Caki2 (cell line): ENCODE results near the gene AATK. TPM values are rescaled to one million over a fixed set of nuclear protein-coding genes. Genes with fewer than 3 reads are reported as not detected.

Experiments used
- DNase-seq: peaks from one replicate; pipeline ENCODE4 v3.0.0-alpha.2; 2015; ENCODE audit warnings: low read depth
- in situ Hi-C: cut with HindIII; loops from 2 replicates; pipeline ENCODE4 v1.10.0; 2016; ENCODE audit warnings: low sequenced_read_pairs, low pct_unique_long_range_greater_than_20kb, mixed read lengths
- total RNA-seq: library from RNA; depleted of rRNA; stranded (reverse); fragments of >200 nt; shearing (Covaris generic); gene quantifications from 2 replicates; pipeline ENCODE4 v1.2.3, GENCODE V29; 2014; ENCODE audit warnings: low replicate concordance

Gene AATK
- total RNA-seq, 1 experiment from 2014 or later = 2.1 TPM

- in situ Hi-C loops = no loop called here
- DNase-seq = no peak
Observed at GRCh38 chr17:81198826-81199481, 32.9 kb upstream of the AATK start.

GRCh38 chr17:81197831-81198490 lies 31.9 kb upstream of the AATK start:
- DNase-seq = no peak
- in situ Hi-C loops = no loop called here

- in situ Hi-C loops = no loop called here
- DNase-seq = no peak
Observed at GRCh38 chr17:81197409-81197795, 31.4 kb upstream of the AATK start.

- in situ Hi-C loops = no loop called here
- no peak for DNase-seq
Observed at GRCh38 chr17:81196505-81197408, 30.7 kb upstream of the AATK start.

- DNase-seq = no peak
- in situ Hi-C loops = no loop called here
Observed at GRCh38 chr17:81195941-81196495, 30.0 kb upstream of the AATK start.

GRCh38 chr17:81194941-81195901 lies 29.2 kb upstream of the AATK start:
- in situ Hi-C loops = no loop called here
- DNase-seq = no peak

- no peak for DNase-seq
- in situ Hi-C loops = no loop called here
Observed at GRCh38 chr17:81194225-81194760, 28.3 kb upstream of the AATK start.

- in situ Hi-C loops = no loop called here
- no peak for DNase-seq
Observed at GRCh38 chr17:81193470-81194224, 27.6 kb upstream of the AATK start.

GRCh38 chr17:81193051-81193410 lies 27.0 kb upstream of the AATK start:
- in situ Hi-C loops = no loop called here

GRCh38 chr17:81192386-81193050 lies 26.5 kb upstream of the AATK start:
- DNase-seq = no peak
- in situ Hi-C loops = no loop called here

More at GRCh38 chr17:81193051-81193410, 27.0 kb upstream of the AATK start:
- DNase-seq = no peak

- no peak for DNase-seq
- in situ Hi-C loops = no loop called here
Observed at GRCh38 chr17:81191646-81192045, 25.6 kb upstream of the AATK start.

- in situ Hi-C loops = no loop called here
- DNase-seq = no peak
Observed at GRCh38 chr17:81191116-81191515, 25.1 kb upstream of the AATK start.

GRCh38 chr17:81190591-81190990 lies 24.6 kb upstream of the AATK start:
- no peak for DNase-seq
- in situ Hi-C loops = no loop called here

GRCh38 chr17:81189670-81190530 lies 23.9 kb upstream of the AATK start:
- in situ Hi-C loops = no loop called here
- DNase-seq = no peak

GRCh38 chr17:81189016-81189415 lies 23.0 kb upstream of the AATK start:
- in situ Hi-C loops = no loop called here

GRCh38 chr17:81188491-81188840 lies 22.4 kb upstream of the AATK start:
- DNase-seq = no peak
- in situ Hi-C loops = no loop called here

More at GRCh38 chr17:81189016-81189415, 23.0 kb upstream of the AATK start:
- no peak for DNase-seq
